HepG2 (cell line): ENCODE measurements around the gene TRIM44. TPM values are rescaled to one million over a fixed set of nuclear protein-coding genes. Genes with fewer than 3 reads are reported as not detected.

ENCODE experiments used
- AHR ChIP-seq: IDR thresholded peaks from 2 replicates; pipeline ENCODE4 v1.6.1; 2018; ENCODE audit warnings: missing genetic modification reagents, missing compliant biosample characterization
- ARID2 ChIP-seq: sonication (generic); formaldehyde crosslinking; IDR thresholded peaks from 2 replicates; pipeline ENCODE4 v1.8.1; 2022; ENCODE audit warnings: mild to moderate bottlenecking, missing genetic modification reagents, borderline replicate concordance
- DPF2 ChIP-seq: sonication (generic); formaldehyde crosslinking; IDR thresholded peaks from 2 replicates; pipeline ENCODE4 v1.4.0; 2020; ENCODE audit warnings: mild to moderate bottlenecking, low read depth, missing genetic modification reagents, borderline replicate concordance
- FOXP4 ChIP-seq: sonication (generic); formaldehyde crosslinking; IDR thresholded peaks from 2 replicates; pipeline ENCODE4 v1.4.0; 2020; ENCODE audit warnings: missing genetic modification reagents
- MXD3 ChIP-seq: IDR thresholded peaks from 2 replicates; pipeline ENCODE4 v1.6.1; 2016; ENCODE audit warnings: mild to moderate bottlenecking, missing biosample characterization, missing genetic modification reagents
- PPARG ChIP-seq: conservative IDR thresholded peaks from 2 replicates; pipeline ENCODE4 v1.6.1; 2016; ENCODE audit warnings: missing biosample characterization, missing genetic modification reagents
- SNAPC5 ChIP-seq: sonication (generic); formaldehyde crosslinking; IDR thresholded peaks from 2 replicates; pipeline ENCODE4 v1.8.1; 2023; ENCODE audit warnings: mild to moderate bottlenecking, missing genetic modification reagents, borderline replicate concordance
- SRF ChIP-seq: IDR thresholded peaks from 2 replicates; pipeline ENCODE4 v1.6.1; 2011; ENCODE audit warnings: mild to moderate bottlenecking, low read depth, low read length, moderate library complexity
- TEF ChIP-seq: sonication (generic); formaldehyde crosslinking; IDR thresholded peaks from 2 replicates; pipeline ENCODE4 v1.5.0; 2020; ENCODE audit warnings: missing genetic modification reagents
- YY1 ChIP-seq: IDR thresholded peaks from 2 replicates; pipeline ENCODE4 v1.6.1; 2011; ENCODE audit warnings: low read length, low read depth, moderate library complexity, mild to moderate bottlenecking; ENCODE audit not compliant: insufficient read depth, insufficient replicate concordance
- ZHX2 ChIP-seq, 2 experiments: sonication (generic) in 1 of 2; formaldehyde crosslinking in 1 of 2; IDR thresholded peaks; 2 replicates each; pipeline versions ENCODE4 v1.6.1 to v1.9.0; 2014 to 2022; ENCODE audit warnings: antibody characterized with exemption in 1 of 2, borderline replicate concordance in 1 of 2, inconsistent platforms in 1 of 2, low read depth in 1 of 2, missing genetic modification reagents in 1 of 2
- ZNF281 ChIP-seq: sonication (generic); formaldehyde crosslinking; IDR thresholded peaks from 2 replicates; pipeline ENCODE4 v1.4.0; 2020; ENCODE audit warnings: missing genetic modification reagents, borderline replicate concordance
- ZNF446 ChIP-seq: sonication (generic); formaldehyde crosslinking; IDR thresholded peaks from 2 replicates; pipeline ENCODE4 v1.5.0; 2020; ENCODE audit warnings: mild to moderate bottlenecking, missing genetic modification reagents
- ZNF556 ChIP-seq: sonication (generic); formaldehyde crosslinking; IDR thresholded peaks from 2 replicates; pipeline ENCODE4 v1.4.0; 2020; ENCODE audit warnings: mild to moderate bottlenecking, missing genetic modification reagents, borderline replicate concordance
- ZNF607 ChIP-seq: sonication (generic); formaldehyde crosslinking; IDR thresholded peaks from 2 replicates; pipeline ENCODE4 v1.5.1; 2020; ENCODE audit warnings: missing genetic modification reagents, mild to moderate bottlenecking, borderline replicate concordance
- ZNF749 ChIP-seq: sonication (generic); formaldehyde crosslinking; IDR thresholded peaks from 2 replicates; pipeline ENCODE4 v1.8.0; 2022; ENCODE audit warnings: mild to moderate bottlenecking, missing genetic modification reagents, moderate library complexity, borderline replicate concordance
- ZSCAN22 ChIP-seq: sonication (generic); formaldehyde crosslinking; IDR thresholded peaks from 2 replicates; pipeline ENCODE4 v1.4.0; 2020; ENCODE audit warnings: mild to moderate bottlenecking, missing genetic modification reagents
- polyA plus RNA-seq, 8 experiments: library from polyadenylated mRNA; depleted of rRNA in 3 of 8; stranded (reverse) in 7 of 8; unstranded in 1 of 8; fragments of >200 nt; fragmentation: Illumina TruSeq in 4 of 8; extraction: Trizol in 4 of 8; gene quantifications; 2 replicates each; pipeline versions ENCODE4 v1.2.1 to v1.2.3, GENCODE V29; 2011 to 2016; ENCODE audit warnings: low read depth in 4 of 8, missing spikeins in 1 of 8, mixed read lengths in 1 of 8; ENCODE audit not compliant: insufficient read depth in 1 of 8
- total RNA-seq, 5 experiments: library from RNA; depleted of rRNA; stranded (reverse); fragments of >200 nt; fragmentation: Illumina TruSeq; extraction: Trizol; gene quantifications; 2 replicates each; pipeline ENCODE4 v1.2.3, GENCODE V29; 2016; ENCODE audit warnings: low read depth in 1 of 5

The TRIM44 gene
- total and polyA plus RNA-seq, 2 of the 13 experiments (the other 11 are each of a cell fraction or from before 2014, with no cell fraction given) = 22.7 to 50.3 TPM

- no peak for TF ChIP-seq ZHX2 (IDR thresholded peaks at IDR 0.05; ENCODE audit: low read depth)
- no peak for TF ChIP-seq ZHX2 (CRISPR knock-in tag; IDR thresholded peaks at IDR 0.05; ENCODE audit: borderline replicate concordance)
- no peak for TF ChIP-seq ZNF607
- no peak for TF ChIP-seq ZSCAN22 (CRISPR knock-in tag)
- TF ChIP-seq AHR (CRISPR knock-in tag) = no peak
- no peak for TF ChIP-seq ZNF749 (CRISPR knock-in tag)
- TF ChIP-seq ZNF281 (CRISPR knock-in tag) = no peak
- no peak for TF ChIP-seq DPF2 (CRISPR knock-in tag)
- no peak for TF ChIP-seq ZNF446 (CRISPR knock-in tag)
- TF ChIP-seq FOXP4 (CRISPR knock-in tag) = no peak
- no peak for TF ChIP-seq ZNF556 (CRISPR knock-in tag)
- TF ChIP-seq MXD3 (CRISPR knock-in tag) = no peak
- TF ChIP-seq SNAPC5 = no peak
- TF ChIP-seq TEF (CRISPR knock-in tag) = no peak
- TF ChIP-seq ARID2 (CRISPR knock-in tag) = no peak
- no peak for TF ChIP-seq YY1
- no peak for TF ChIP-seq PPARG
- TF ChIP-seq SRF = no peak
These were observed 198.6 kb downstream of the TRIM44 start (continued) for GRCh38 chr11:35861191-35861590.
